ENCODE results near the gene UNC5CL.
"Not testable (repeated sequence)": the region's sequence is repeated elsewhere in the genome, so short reads cannot be mapped to it uniquely, and the experiment has no call there.

Gene UNC5CL

DNA sequence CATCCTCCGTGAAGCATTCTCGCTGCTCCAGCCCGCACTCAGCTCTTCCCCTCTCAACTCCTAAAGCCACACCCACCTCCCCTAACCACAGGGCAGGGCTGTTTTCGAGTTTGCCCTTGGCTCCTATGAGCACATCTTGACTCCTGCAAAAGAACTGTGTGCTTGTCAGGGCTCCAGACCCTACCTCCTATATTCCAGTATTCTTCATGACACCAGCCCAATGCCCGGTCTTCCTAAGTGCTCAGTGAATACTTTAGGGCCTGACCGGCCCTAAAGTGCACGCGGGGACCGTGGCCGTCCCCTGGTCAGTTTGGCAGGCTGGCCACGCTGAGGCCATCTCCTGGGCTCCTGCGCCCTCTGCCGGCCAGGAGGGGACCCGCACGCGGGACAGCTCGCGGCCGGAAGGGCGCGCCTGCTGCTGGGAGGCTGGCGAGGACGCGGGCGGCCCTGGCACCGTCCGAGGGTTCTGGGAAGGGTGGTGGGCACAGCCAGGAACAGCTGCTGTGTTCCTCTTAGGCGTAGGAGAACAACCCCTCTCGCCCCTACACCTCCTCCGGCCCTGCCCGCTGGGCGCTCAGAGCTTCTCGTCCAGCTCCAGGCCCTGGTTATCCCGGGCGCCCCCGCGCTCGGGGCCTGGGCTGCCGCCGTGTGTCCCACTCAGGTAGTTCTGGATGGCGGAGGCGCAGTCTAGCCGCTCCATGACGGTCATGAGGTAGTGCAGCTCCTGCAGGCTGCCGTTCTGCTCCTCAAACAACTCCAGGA, 11.0 kb downstream of the UNC5CL start:
- TF ChIP-seq, protein P1, sequence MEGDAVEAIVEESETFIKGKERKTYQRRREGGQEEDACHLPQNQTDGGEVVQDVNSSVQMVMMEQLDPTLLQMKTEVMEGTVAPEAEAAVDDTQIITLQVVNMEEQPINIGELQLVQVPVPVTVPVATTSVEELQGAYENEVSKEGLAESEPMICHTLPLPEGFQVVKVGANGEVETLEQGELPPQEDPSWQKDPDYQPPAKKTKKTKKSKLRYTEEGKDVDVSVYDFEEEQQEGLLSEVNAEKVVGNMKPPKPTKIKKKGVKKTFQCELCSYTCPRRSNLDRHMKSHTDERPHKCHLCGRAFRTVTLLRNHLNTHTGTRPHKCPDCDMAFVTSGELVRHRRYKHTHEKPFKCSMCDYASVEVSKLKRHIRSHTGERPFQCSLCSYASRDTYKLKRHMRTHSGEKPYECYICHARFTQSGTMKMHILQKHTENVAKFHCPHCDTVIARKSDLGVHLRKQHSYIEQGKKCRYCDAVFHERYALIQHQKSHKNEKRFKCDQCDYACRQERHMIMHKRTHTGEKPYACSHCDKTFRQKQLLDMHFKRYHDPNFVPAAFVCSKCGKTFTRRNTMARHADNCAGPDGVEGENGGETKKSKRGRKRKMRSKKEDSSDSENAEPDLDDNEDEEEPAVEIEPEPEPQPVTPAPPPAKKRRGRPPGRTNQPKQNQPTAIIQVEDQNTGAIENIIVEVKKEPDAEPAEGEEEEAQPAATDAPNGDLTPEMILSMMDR (IDR thresholded peaks at IDR 0.05; ENCODE audit: extremely low read depth, missing control alignments), result peak; percentile 99

DNA sequence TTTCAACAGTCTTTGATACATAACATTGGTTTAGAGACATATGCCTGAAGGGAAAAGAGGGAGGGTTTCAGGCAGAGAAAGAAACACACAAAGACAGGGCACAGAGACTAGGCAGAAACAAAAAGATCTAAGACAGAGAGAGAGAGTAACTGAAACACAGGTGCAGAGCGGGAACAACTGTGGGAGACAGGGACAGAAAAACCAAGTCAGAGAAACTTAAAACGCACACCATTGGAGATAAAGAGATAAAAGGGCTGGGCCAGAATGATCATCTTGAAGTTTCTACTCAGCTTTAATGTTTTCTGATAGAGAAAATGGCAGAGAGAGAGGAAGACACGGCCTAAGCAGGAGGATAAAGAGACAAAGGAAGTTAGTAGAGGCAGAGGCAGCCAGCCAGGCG, 11.8 kb downstream of the UNC5CL start:
- TF ChIP-seq, protein P1 (IDR thresholded peaks at IDR 0.05; ENCODE audit: extremely low read depth, missing control alignments), result no peak
- no peak for DNase-seq (ENCODE audit: low spot score)

More for the DNA sequence above, 11.0 kb downstream of the UNC5CL start:
- peak; percentile 88 for DNase-seq (ENCODE audit: low spot score)

DNA sequence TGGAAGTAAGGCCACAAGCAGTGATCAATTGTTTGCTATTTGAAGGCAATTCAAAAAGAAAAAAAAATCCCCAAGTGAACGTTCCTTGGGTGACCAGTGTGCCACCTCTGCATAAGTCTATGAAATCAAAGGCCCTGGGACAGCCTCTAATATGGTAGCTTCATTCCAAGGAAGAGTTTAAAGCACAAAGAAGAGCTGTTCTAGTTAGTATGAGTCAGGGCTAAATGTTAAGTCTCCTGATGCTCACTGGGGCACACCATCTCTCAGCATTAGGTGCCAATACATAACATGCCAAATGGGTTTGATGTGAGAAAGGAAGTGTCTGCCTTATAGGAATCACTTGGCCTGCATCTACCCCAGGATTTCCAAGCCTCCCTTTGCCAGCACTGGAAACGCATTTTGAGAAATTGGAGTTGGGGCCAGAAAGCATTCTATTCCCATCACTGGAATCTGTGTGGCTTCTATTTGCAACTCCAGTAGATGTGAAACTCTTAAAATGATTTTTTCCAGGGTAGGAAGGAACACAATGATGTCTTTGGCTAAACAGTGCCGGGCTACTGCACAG, 13.0 kb downstream of the UNC5CL start:
- TF ChIP-seq, protein P1 (IDR thresholded peaks at IDR 0.05; ENCODE audit: extremely low read depth, missing control alignments), result no peak
- DNase-seq (ENCODE audit: low spot score), result no peak

DNA sequence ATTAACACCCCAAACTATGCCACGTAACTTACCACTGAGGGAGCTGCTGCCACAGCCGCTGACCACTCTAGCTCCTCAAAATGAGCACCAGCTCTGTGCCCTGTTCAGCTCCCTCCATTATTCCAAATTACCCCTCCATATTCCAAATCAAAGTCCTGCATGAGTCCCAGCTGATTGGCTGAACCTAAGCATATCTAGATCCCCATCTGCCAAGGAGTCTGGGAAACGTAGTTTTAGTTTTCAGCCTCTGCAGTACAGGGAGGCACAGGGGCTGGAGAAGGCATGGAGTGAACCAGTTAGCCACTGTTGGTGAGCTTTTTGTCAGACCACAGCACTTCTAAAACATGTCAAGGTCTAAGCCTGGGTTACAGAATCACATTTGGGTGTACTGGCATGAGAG, 15.9 kb downstream of the UNC5CL start:
- no peak for DNase-seq (ENCODE audit: low spot score)
- TF ChIP-seq, protein P1 (IDR thresholded peaks at IDR 0.05; ENCODE audit: extremely low read depth, missing control alignments), result no peak

DNA sequence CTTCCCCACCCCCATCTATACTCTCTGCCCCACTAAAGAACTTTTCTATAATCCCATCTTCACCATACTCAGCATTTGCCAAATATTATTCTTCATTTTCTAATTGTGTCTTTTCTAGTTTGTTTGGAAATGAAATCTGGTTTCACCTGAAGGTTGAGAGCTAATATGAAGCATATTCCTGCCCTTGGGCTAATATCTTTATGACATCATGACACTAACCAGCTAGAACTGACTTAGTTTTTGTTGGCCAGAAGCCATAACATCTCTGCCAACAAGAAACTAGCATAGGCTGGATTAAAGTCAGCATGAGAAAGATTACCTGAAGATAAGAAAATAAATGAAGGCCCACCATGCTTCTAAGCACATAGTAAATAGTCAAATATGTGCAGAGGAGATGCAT, 16.7 kb downstream of the UNC5CL start:
- DNase-seq (ENCODE audit: low spot score), result no peak
- TF ChIP-seq, protein P1 (IDR thresholded peaks at IDR 0.05; ENCODE audit: extremely low read depth, missing control alignments), result no peak

DNA sequence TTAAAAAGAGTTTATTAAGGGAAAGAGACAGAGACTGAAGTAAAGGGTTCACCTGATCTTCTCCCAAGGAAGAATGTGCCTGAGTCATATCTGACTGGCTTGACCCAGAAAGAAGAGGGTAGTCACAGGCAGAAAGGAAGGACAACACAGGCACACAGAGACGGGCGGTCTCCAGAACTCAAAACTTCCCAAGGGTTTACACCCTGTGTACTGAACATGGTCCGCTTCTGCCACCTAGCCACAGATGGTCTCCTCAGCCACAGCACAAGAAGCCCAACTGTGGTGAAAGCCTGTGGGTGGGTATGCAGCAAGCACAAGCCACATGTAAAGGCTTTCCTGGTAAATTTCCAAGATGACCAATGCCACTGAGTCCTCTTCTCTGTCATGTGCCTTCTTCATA, 17.2 kb downstream of the UNC5CL start:
- TF ChIP-seq, protein P1 (IDR thresholded peaks at IDR 0.05; ENCODE audit: extremely low read depth, missing control alignments), result no peak
- no peak for DNase-seq (ENCODE audit: low spot score)

DNA sequence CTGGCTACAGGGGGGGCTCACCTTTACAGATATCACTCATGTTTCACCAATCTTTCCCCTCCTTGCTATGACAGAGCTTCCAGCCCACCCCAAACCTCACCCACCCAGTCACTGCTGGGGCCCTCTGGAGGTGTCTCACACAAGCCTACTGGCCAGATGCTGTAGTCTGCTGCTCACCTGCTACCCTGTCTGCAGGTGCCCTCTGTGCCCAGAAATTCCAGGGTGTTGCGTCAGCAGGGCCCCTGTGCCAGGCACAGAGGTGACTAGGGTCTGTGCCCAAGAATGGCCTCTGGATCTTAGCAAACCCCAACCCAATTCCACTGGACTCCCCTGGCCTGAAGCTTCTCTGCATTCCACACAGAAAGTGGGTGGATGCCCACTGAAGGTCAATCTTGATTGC, 21.4 kb downstream of the UNC5CL start:
- TF ChIP-seq, protein P1 (IDR thresholded peaks at IDR 0.05; ENCODE audit: extremely low read depth, missing control alignments), result no peak
- no peak for DNase-seq (ENCODE audit: low spot score)

DNA sequence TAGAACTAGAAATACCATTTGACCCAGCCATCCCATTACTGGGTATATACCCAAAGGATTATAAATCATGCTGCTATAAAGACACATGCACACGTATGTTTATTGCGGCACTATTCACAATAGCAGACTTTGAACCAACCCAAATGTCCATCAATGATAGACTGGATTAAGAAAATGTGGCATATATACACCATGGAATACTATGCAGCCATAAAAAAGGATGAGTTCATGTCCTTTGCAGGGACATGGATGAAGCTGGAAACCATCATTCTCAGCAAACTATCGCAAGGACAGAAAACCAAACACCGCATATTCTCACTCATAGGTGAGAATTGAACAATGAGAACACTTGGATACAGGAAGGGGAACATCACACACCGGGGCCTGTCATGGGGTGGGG, 23.2 kb downstream of the UNC5CL start:
- not testable (repeated sequence) for DNase-seq (ENCODE audit: low spot score)
